Measurements from ENCODE around the gene GOLGA5.
A peak's percentile ranks its signal among the peaks of the same experiment; 100 is the strongest.

GOLGA5 gene

GRCh38 chr14:92841930-92842329, 47.8 kb downstream of the GOLGA5 start:
- no peak for DNase-seq
- no peaks in the 10 kb centered on the region for H3K27me3 ChIP-seq (replicated peaks)
- no peak overlapping the region for H3K4me3 ChIP-seq (ENCODE audit: low read depth, low read length)
- H3K36me3 ChIP-seq (replicated peaks), result peaks cover 24% of the 10 kb centered on the region
- H3K27ac ChIP-seq, result no peak overlapping the region
- in situ Hi-C loops (cut with HindIII; ENCODE audit: low pct_ligation_motif_present, low sequenced_read_pairs), result no loop called here
- no peak for TF ChIP-seq CTCF (IDR thresholded peaks at IDR 0.05; ENCODE audit: low read depth, low read length, missing control alignments)

GRCh38 chr14:92844204-92844603, 50.1 kb downstream of the GOLGA5 start:
- Histone ChIP-seq H3K4me3 (ENCODE audit: low read depth, low read length) (no peak overlapping the region), H3K36me3 (replicated peaks) (peaks cover 10% of the 10 kb centered on the region), H3K27ac (no peak overlapping the region), H3K27me3 (replicated peaks) (no peaks in the 10 kb centered on the region)
- DNase-seq, result no peak
- no peak for TF ChIP-seq CTCF (IDR thresholded peaks at IDR 0.05; ENCODE audit: low read depth, low read length, missing control alignments)
- in situ Hi-C loops (cut with HindIII; ENCODE audit: low pct_ligation_motif_present, low sequenced_read_pairs), result no loop called here

- H3K27me3 ChIP-seq (replicated peaks), result no peaks in the 10 kb centered on the region
- H3K4me3 ChIP-seq (ENCODE audit: low read depth, low read length), result no peak overlapping the region
- no peak for TF ChIP-seq CTCF (IDR thresholded peaks at IDR 0.05; ENCODE audit: low read depth, low read length, missing control alignments)
- DNase-seq, result peak; percentile 84
- H3K36me3 ChIP-seq (replicated peaks), result peaks cover 2% of the 10 kb centered on the region
- peak overlapping the region; percentile 7 for H3K27ac ChIP-seq
- in situ Hi-C loops (cut with HindIII; ENCODE audit: low pct_ligation_motif_present, low sequenced_read_pairs), result no loop called here
Measured at GRCh38 chr14:92846162-92846897, 52.2 kb downstream of the GOLGA5 start.

GRCh38 chr14:92847278-92847677, 53.2 kb downstream of the GOLGA5 start:
- TF ChIP-seq CTCF (IDR thresholded peaks at IDR 0.05; ENCODE audit: low read depth, low read length, missing control alignments), result no peak
- in situ Hi-C loops (cut with HindIII; ENCODE audit: low pct_ligation_motif_present, low sequenced_read_pairs), result no loop called here
- H3K36me3 ChIP-seq (replicated peaks), result no peaks in the 10 kb centered on the region
- DNase-seq, result no peak
- no peak overlapping the region for H3K27ac ChIP-seq
- H3K4me3 ChIP-seq (ENCODE audit: low read depth, low read length), result no peak overlapping the region
- no peaks in the 10 kb centered on the region for H3K27me3 ChIP-seq (replicated peaks)

- Histone ChIP-seq H3K36me3 (replicated peaks) (no peaks in the 10 kb centered on the region), H3K27ac (no peak overlapping the region), H3K4me3 (ENCODE audit: low read depth, low read length) (no peak overlapping the region), H3K27me3 (replicated peaks) (no peaks in the 10 kb centered on the region)
- no peak for TF ChIP-seq CTCF (IDR thresholded peaks at IDR 0.05; ENCODE audit: low read depth, low read length, missing control alignments)
- in situ Hi-C loops (cut with HindIII; ENCODE audit: low pct_ligation_motif_present, low sequenced_read_pairs), result no loop called here
- DNase-seq, result no peak
Measured at GRCh38 chr14:92847749-92848148, 53.6 kb downstream of the GOLGA5 start.

- DNase-seq, result no peak
- Histone ChIP-seq H3K4me3 (ENCODE audit: low read depth, low read length) (no peak overlapping the region), H3K36me3 (replicated peaks) (no peaks in the 10 kb centered on the region), H3K27me3 (replicated peaks) (no peaks in the 10 kb centered on the region), H3K27ac (no peak overlapping the region)
- no peak for TF ChIP-seq CTCF (IDR thresholded peaks at IDR 0.05; ENCODE audit: low read depth, low read length, missing control alignments)
- in situ Hi-C loops (cut with HindIII; ENCODE audit: low pct_ligation_motif_present, low sequenced_read_pairs), result no loop called here
Measured at GRCh38 chr14:92848887-92849286, 54.8 kb downstream of the GOLGA5 start.
